ENCODE results near the gene CNIH2. TPM values are rescaled to one million over a fixed set of nuclear protein-coding genes. Genes with fewer than 3 reads are reported as not detected.

The CNIH2 gene
- total and polyA plus RNA-seq, 9 of the 15 experiments (the other 6 are each of a cell fraction or from before 2014, with no cell fraction given): 0.26 to 0.89 (median 0.40) TPM; not detected in 4

GRCh38 chr11:66328302-66329144 is 50.5 kb downstream of the CNIH2 start (continued):
- TF ChIP-seq, protein P1, sequence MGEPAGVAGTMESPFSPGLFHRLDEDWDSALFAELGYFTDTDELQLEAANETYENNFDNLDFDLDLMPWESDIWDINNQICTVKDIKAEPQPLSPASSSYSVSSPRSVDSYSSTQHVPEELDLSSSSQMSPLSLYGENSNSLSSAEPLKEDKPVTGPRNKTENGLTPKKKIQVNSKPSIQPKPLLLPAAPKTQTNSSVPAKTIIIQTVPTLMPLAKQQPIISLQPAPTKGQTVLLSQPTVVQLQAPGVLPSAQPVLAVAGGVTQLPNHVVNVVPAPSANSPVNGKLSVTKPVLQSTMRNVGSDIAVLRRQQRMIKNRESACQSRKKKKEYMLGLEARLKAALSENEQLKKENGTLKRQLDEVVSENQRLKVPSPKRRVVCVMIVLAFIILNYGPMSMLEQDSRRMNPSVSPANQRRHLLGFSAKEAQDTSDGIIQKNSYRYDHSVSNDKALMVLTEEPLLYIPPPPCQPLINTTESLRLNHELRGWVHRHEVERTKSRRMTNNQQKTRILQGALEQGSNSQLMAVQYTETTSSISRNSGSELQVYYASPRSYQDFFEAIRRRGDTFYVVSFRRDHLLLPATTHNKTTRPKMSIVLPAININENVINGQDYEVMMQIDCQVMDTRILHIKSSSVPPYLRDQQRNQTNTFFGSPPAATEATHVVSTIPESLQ (CRISPR knock-in tag; IDR thresholded peaks at IDR 0.05): no peak
- TF ChIP-seq TCF7L2 (IDR thresholded peaks at IDR 0.05; ENCODE audit: low read depth, low read length): no peak
- no peak for TF ChIP-seq CCNT2 (IDR thresholded peaks at IDR 0.05; ENCODE audit: borderline replicate concordance, extremely low read depth, insufficient read length, low read depth, low read length)
- no peak for TF ChIP-seq HDAC8 (tag; IDR thresholded peaks at IDR 0.05)
- no peak for TF ChIP-seq GTF2B (IDR thresholded peaks at IDR 0.05; ENCODE audit: extremely low read depth, insufficient read length)
- 0 out of 2 replicates have a peak, but pooled peaks have one; percentile 27 for TF ChIP-seq GABPA (tag; conservative IDR thresholded peaks at IDR 0.05; ENCODE audit: low read depth)
- TF ChIP-seq PRPF4 (IDR thresholded peaks at IDR 0.05; ENCODE audit: insufficient read depth, low read depth, low read length, poor library complexity, severe bottlenecking): no peak
- TF ChIP-seq DACH1 (IDR thresholded peaks at IDR 0.05; ENCODE audit: partially characterized antibody): no peak
- no peak for TF ChIP-seq POLR2AphosphoS5 (IDR thresholded peaks at IDR 0.05; ENCODE audit: control insufficient read depth, insufficient read depth, low read depth, low read length)
- no peak for TF ChIP-seq EZH2 (IDR thresholded peaks at IDR 0.05; ENCODE audit: borderline replicate concordance, low read depth, low read length)
- TF ChIP-seq ZNF232 (CRISPR knock-in tag; IDR thresholded peaks at IDR 0.05): no peak
- TF ChIP-seq FOXP4 (CRISPR knock-in tag; IDR thresholded peaks at IDR 0.05; ENCODE audit: borderline replicate concordance): 0 out of 2 replicates have a peak, but pooled peaks have one; percentile 42
- TF ChIP-seq ZNF277 (CRISPR knock-in tag; IDR thresholded peaks at IDR 0.05; ENCODE audit: borderline replicate concordance): no peak
- TF ChIP-seq PTTG1 (tag; IDR thresholded peaks at IDR 0.05; ENCODE audit: low read depth): no peak
- TF ChIP-seq CHD1 (IDR thresholded peaks at IDR 0.05; ENCODE audit: low read length): no peak
- TF ChIP-seq, protein P2, sequence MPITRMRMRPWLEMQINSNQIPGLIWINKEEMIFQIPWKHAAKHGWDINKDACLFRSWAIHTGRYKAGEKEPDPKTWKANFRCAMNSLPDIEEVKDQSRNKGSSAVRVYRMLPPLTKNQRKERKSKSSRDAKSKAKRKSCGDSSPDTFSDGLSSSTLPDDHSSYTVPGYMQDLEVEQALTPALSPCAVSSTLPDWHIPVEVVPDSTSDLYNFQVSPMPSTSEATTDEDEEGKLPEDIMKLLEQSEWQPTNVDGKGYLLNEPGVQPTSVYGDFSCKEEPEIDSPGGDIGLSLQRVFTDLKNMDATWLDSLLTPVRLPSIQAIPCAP (CRISPR knock-in tag; IDR thresholded peaks at IDR 0.05; ENCODE audit: borderline replicate concordance): no peak
- TF ChIP-seq HNRNPL (IDR thresholded peaks at IDR 0.05; ENCODE audit: low read depth, low read length): no peak
- TF ChIP-seq JUN (IDR thresholded peaks at IDR 0.05; ENCODE audit: borderline replicate concordance, low read depth, low read length): 0 out of 2 replicates have a peak, but pooled peaks have one; percentile 17
- peak; percentile 46; the same call in 1 of the 2 replicates for TF ChIP-seq JUN (CRISPR knock-in tag; IDR thresholded peaks at IDR 0.05; ENCODE audit: borderline replicate concordance)

All from K562 (cell line).